NK-92 (cell line): Measurements from ENCODE around the gene CAPRIN1.
"Not testable (repeated sequence)": the region's sequence is repeated elsewhere in the genome, so short reads cannot be mapped to it uniquely, and the experiment has no call there.

ENCODE experiments used
- DNase-seq: peaks from one replicate; lab custom pipeline; 2025; ENCODE audit not compliant: unreplicated experiment; lab: John Stamatoyannopoulos, UW

The CAPRIN1 gene

GRCh38 chr11:34084637-34085036 lies 33.1 kb downstream of the CAPRIN1 start:
- DNase-seq: no peak

GRCh38 chr11:34086554-34087283 lies 35.2 kb downstream of the CAPRIN1 start:
- DNase-seq: no peak

- DNase-seq: no peak
Measured at GRCh38 chr11:34091825-34092224, 40.3 kb downstream of the CAPRIN1 start.

GRCh38 chr11:34094900-34095299 lies 43.4 kb downstream of the CAPRIN1 start:
- DNase-seq: not testable (repeated sequence)

GRCh38 chr11:34098813-34099212 lies 47.3 kb downstream of the CAPRIN1 start:
- DNase-seq: no peak

GRCh38 chr11:34104680-34105078 lies 53.1 kb downstream of the CAPRIN1 start:
- DNase-seq: no peak

- DNase-seq: peak; percentile 94
Measured at GRCh38 chr11:34105079-34105956, 53.8 kb downstream of the CAPRIN1 start, which contains the start of gene NAT10. Gene NAT10 (plus strand): TSS chr11:34105629. CDS start chr11:34108226, 2,597 bp downstream.

- DNase-seq: no peak
Measured at GRCh38 chr11:34105957-34106504, 54.5 kb downstream of the CAPRIN1 start.

GRCh38 chr11:34111722-34112270 lies 60.3 kb downstream of the CAPRIN1 start:
- DNase-seq: no peak

GRCh38 chr11:34114014-34114413 lies 62.5 kb downstream of the CAPRIN1 start:
- DNase-seq: no peak

- no peak for DNase-seq
Measured at GRCh38 chr11:34114471-34114870, 62.9 kb downstream of the CAPRIN1 start.

GRCh38 chr11:34120651-34121050 lies 69.1 kb downstream of the CAPRIN1 start:
- no peak for DNase-seq

- DNase-seq: no peak
Measured at GRCh38 chr11:34124885-34125668, 73.5 kb downstream of the CAPRIN1 start.

GRCh38 chr11:34126959-34127848 lies 75.7 kb downstream of the CAPRIN1 start:
- no peak for DNase-seq

GRCh38 chr11:34128824-34129223 lies 77.3 kb downstream of the CAPRIN1 start:
- DNase-seq: no peak

- DNase-seq: no peak
Measured at GRCh38 chr11:34132261-34132965, 80.9 kb downstream of the CAPRIN1 start.

- no peak for DNase-seq
Measured at GRCh38 chr11:34134765-34135164, 83.2 kb downstream of the CAPRIN1 start.

GRCh38 chr11:34135439-34135838 lies 83.9 kb downstream of the CAPRIN1 start:
- no peak for DNase-seq

- DNase-seq: no peak
Measured at GRCh38 chr11:34136420-34136819, 84.9 kb downstream of the CAPRIN1 start.
